ENCODE measurements around the gene PRR23B. TPM values are rescaled to one million over a fixed set of nuclear protein-coding genes. Genes with fewer than 3 reads are reported as not detected.

Gene PRR23B
- total RNA-seq, 4 donors from 2014 or later = not detected

GRCh38 chr3:138972941-138973340 lies 47.8 kb downstream of the PRR23B start:
- DNase-seq = no peak

GRCh38 chr3:138971766-138972320 lies 48.9 kb downstream of the PRR23B start:
- H3K27ac ChIP-seq = no peak overlapping the region
- no peak for DNase-seq
- H3K27me3 ChIP-seq = no peaks in the 10 kb centered on the region
- intact Hi-C loops (cut with DNase I; ENCODE audit: low total_unique reads) = no loop called here
- no peaks in the 10 kb centered on the region for H3K36me3 ChIP-seq
- TF ChIP-seq POLR2A (IDR thresholded peaks at IDR 0.05) (no peak), CTCF (IDR thresholded peaks at IDR 0.05) (no peak)
- H3K4me3 ChIP-seq = no peak overlapping the region
- no peaks in the 10 kb centered on the region for H3K9me3 ChIP-seq
- H3K4me1 ChIP-seq = no peaks in the 10 kb centered on the region

More at GRCh38 chr3:138972941-138973340, 47.8 kb downstream of the PRR23B start:
- TF ChIP-seq CTCF (IDR thresholded peaks at IDR 0.05) (no peak), POLR2A (IDR thresholded peaks at IDR 0.05) (no peak)
- Histone ChIP-seq H3K36me3 (no peaks in the 10 kb centered on the region), H3K27me3 (no peaks in the 10 kb centered on the region), H3K27ac (no peak overlapping the region), H3K9me3 (no peaks in the 10 kb centered on the region), H3K4me1 (no peaks in the 10 kb centered on the region), H3K4me3 (no peak overlapping the region)
- intact Hi-C loops (cut with DNase I; ENCODE audit: low total_unique reads) = no loop called here

Other genes starting within 250 kb of the PRR23B start
- gene PIK3CB, start 186.0 kb downstream of the PRR23B start, total RNA-seq = 10 to 100 TPM in 2 of 4 donors, 1 to 10 TPM in 2; 5.6 to 37.5 (median 17.0) TPM
- gene FOXL2, start 73.8 kb downstream of the PRR23B start, total RNA-seq = 10 to 100 TPM in 1 of 4 donors, 1 to 10 TPM in 1, under 1 TPM in 1, not detected in 1; 0.26 to 23.6 (median 9.8) TPM
- 10 to 100 TPM in 2 of 4 donors, 1 to 10 TPM in 2; 1.3 to 22.7 (median 12.2) TPM for gene FOXL2NB, start 73.7 kb downstream of the PRR23B start, total RNA-seq
- gene PRR23A, start 14.7 kb downstream of the PRR23B start, total RNA-seq = not detected
- gene PRR23C, start 24.0 kb upstream of the PRR23B start, total RNA-seq = not detected

All from uterus (tissue), 4 donors.